H1 (cell line): ENCODE data around the gene ARHGAP42. TPM values are rescaled to one million over a fixed set of nuclear protein-coding genes. Genes with fewer than 3 reads are reported as not detected.

Experiments used
- CTCF ChIA-PET: fragments of 300-600 bp; sonication (Branson Sonifier 250); formaldehyde crosslinking; loops from one replicate; lab custom pipeline; 2021; ENCODE audit not compliant: partially characterized antibody; lab: Charles Lee
- POLR2A ChIA-PET: fragments of 300-600 bp; sonication (Branson Sonifier 250); formaldehyde crosslinking; loops from one replicate; lab custom pipeline; 2021; ENCODE audit warnings: inconsistent platforms; ENCODE audit not compliant: partially characterized antibody; lab: Charles Lee
- DNase-seq, 2 experiments: peaks; one replicate each; pipeline versions ENCODE4 v3.0.0 to v3.0.0-alpha.2; 2010 to 2022; ENCODE audit warnings: low spot score in 2 of 2, low read depth in 1 of 2, mixed read lengths in 1 of 2
- FAIRE-seq: peaks from 2 replicates; lab custom pipeline; 2011; peaks lifted over from hg19 to GRCh38; lab: Jason Lieb, UNC
- H2AFZ ChIP-seq: 2 replicates; pipeline ENCODE4 v1.8.1; 2012; ENCODE audit warnings: low read length, inconsistent platforms
- H2AK5ac ChIP-seq: 2 replicates; pipeline ENCODE4 v1.6.1; 2013; ENCODE audit warnings: low read depth, low read length
- H2BK120ac ChIP-seq: replicated peaks from 2 replicates; pipeline ENCODE3; 2013; ENCODE audit warnings: low read depth, low read length, inconsistent platforms
- H2BK12ac ChIP-seq: 2 replicates; pipeline ENCODE4 v1.6.1; 2013; ENCODE audit warnings: low read depth, low read length
- H2BK15ac ChIP-seq: 2 replicates; pipeline ENCODE4 v1.6.1; 2013; ENCODE audit warnings: low read length
- H2BK20ac ChIP-seq: 2 replicates; pipeline ENCODE4 v1.6.1; 2013; ENCODE audit warnings: low read length
- H2BK5ac ChIP-seq: 2 replicates; pipeline ENCODE4 v1.6.1; 2013; ENCODE audit warnings: low read depth, low read length
- H3K14ac ChIP-seq: 2 replicates; pipeline ENCODE4 v1.6.1; 2013; ENCODE audit warnings: inconsistent platforms; ENCODE audit not compliant: insufficient read length
- H3K18ac ChIP-seq: 2 replicates; pipeline ENCODE4 v1.6.1; 2013; ENCODE audit warnings: low read length; ENCODE audit errors: extremely low read depth
- H3K23ac ChIP-seq: 2 replicates; pipeline ENCODE4 v1.6.1; 2013; ENCODE audit warnings: inconsistent platforms; ENCODE audit not compliant: insufficient read length
- H3K23me2 ChIP-seq: 2 replicates; pipeline ENCODE4 v1.6.1; 2013; ENCODE audit warnings: low read depth, low read length
- H3K27ac ChIP-seq: 2 replicates; pipeline ENCODE4 v1.6.1; 2011; ENCODE audit warnings: low read depth, low read length, inconsistent platforms
- H3K27me3 ChIP-seq, 4 experiments: replicated peaks in 1 of 4; 1 replicate in 1 of 4; 2 replicates in 3 of 4; pipeline versions ENCODE4 v1.6.1 to v1.8.1; 2011 to 2013; ENCODE audit warnings: low read length in 3 of 4, mild to moderate bottlenecking in 3 of 4, inconsistent platforms in 2 of 4, mixed read lengths in 2 of 4, moderate library complexity in 1 of 4; ENCODE audit not compliant: control insufficient read depth in 3 of 4, insufficient read depth in 3 of 4; ENCODE audit errors: extremely low read depth in 1 of 4
- H3K36me3 ChIP-seq, 4 experiments: 2 replicates each; pipeline versions ENCODE4 v1.6.1 to v1.8.1; 2011 to 2013; ENCODE audit warnings: mild to moderate bottlenecking in 4 of 4, low read length in 3 of 4, moderate library complexity in 2 of 4, control low read depth in 1 of 4, inconsistent platforms in 1 of 4; ENCODE audit not compliant: insufficient read depth in 4 of 4, control insufficient read depth in 2 of 4
- H3K4ac ChIP-seq: replicated peaks from 2 replicates; pipeline ENCODE3; 2013; ENCODE audit warnings: low read length, low read depth, mixed read lengths, inconsistent platforms; ENCODE audit not compliant: insufficient read length
- H3K4me1 ChIP-seq, 4 experiments: replicated peaks in 1 of 4; 1 replicate in 1 of 4; 2 replicates in 3 of 4; pipeline versions ENCODE4 v1.6.1 to v1.8.1; 2011 to 2013; ENCODE audit warnings: low read length in 3 of 4, inconsistent platforms in 2 of 4, mixed read lengths in 1 of 4; ENCODE audit not compliant: insufficient read depth in 4 of 4, control insufficient read depth in 3 of 4
- H3K4me2 ChIP-seq, 2 experiments: 2 replicates each; pipeline versions ENCODE4 v1.6.1 to v1.8.1; 2011 to 2013; ENCODE audit warnings: low read depth in 2 of 2, low read length in 2 of 2, control low read depth in 1 of 2, inconsistent platforms in 1 of 2, mild to moderate bottlenecking in 1 of 2; ENCODE audit not compliant: insufficient read depth in 1 of 2
- H3K4me3 ChIP-seq, 4 experiments: fragments of 200-600, 300-600 bp in 1 of 4; sonication (generic), shearing (Covaris generic), sonication (Bioruptor Twin) in 1 of 4; 2 replicates each; pipeline versions ENCODE4 v1.5.1 to v1.8.1; 2011 to 2016; ENCODE audit warnings: low read length in 4 of 4, low read depth in 3 of 4, control low read depth in 2 of 4, inconsistent platforms in 2 of 4, mild to moderate bottlenecking in 2 of 4, mixed read lengths in 1 of 4, moderate library complexity in 1 of 4; ENCODE audit not compliant: insufficient read depth in 2 of 4; ENCODE audit errors: extremely low read depth in 1 of 4
- H3K56ac ChIP-seq: replicated peaks from 2 replicates; pipeline ENCODE3; 2013; ENCODE audit warnings: low read depth, mild to moderate bottlenecking, mixed read lengths, low read length, inconsistent platforms; ENCODE audit not compliant: insufficient read length
- H3K79me1 ChIP-seq: 2 replicates; pipeline ENCODE4 v1.6.1; 2013; ENCODE audit warnings: low read depth, low read length, control low read depth
- H3K79me2 ChIP-seq, 2 experiments: 2 replicates each; pipeline versions ENCODE4 v1.6.1 to v1.8.1; 2012 to 2013; ENCODE audit warnings: low read length in 2 of 2, mild to moderate bottlenecking in 2 of 2, inconsistent platforms in 1 of 2; ENCODE audit not compliant: insufficient read depth in 2 of 2, control insufficient read depth in 1 of 2
- H3K9ac ChIP-seq, 4 experiments: replicated peaks in 1 of 4; 1 replicate in 1 of 4; 2 replicates in 3 of 4; pipeline versions ENCODE4 v1.6.1 to v1.8.1; 2011 to 2013; ENCODE audit warnings: low read depth in 3 of 4, low read length in 3 of 4, control low read depth in 2 of 4, mild to moderate bottlenecking in 2 of 4, moderate library complexity in 2 of 4, inconsistent platforms in 1 of 4; ENCODE audit errors: extremely low read depth in 1 of 4
- H3K9me3 ChIP-seq, 2 experiments: 2 replicates each; pipeline versions ENCODE4 v1.6.1 to v1.8.1; 2012 to 2013; ENCODE audit warnings: mild to moderate bottlenecking in 2 of 2, moderate library complexity in 2 of 2, control low read depth in 1 of 2, inconsistent platforms in 1 of 2, low read depth in 1 of 2, low read length in 1 of 2, mixed read lengths in 1 of 2; ENCODE audit not compliant: insufficient read depth in 2 of 2
- H4K20me1 ChIP-seq, 2 experiments: replicated peaks in 1 of 2; 2 replicates each; pipeline versions ENCODE3 to v1.8.1; 2011 to 2013; ENCODE audit warnings: inconsistent platforms in 2 of 2, low read length in 2 of 2, mild to moderate bottlenecking in 1 of 2; ENCODE audit not compliant: insufficient read depth in 2 of 2, control insufficient read depth in 1 of 2
- H4K5ac ChIP-seq: 2 replicates; pipeline ENCODE4 v1.6.1; 2013; ENCODE audit warnings: low read length, low read depth, mixed read lengths, inconsistent platforms; ENCODE audit not compliant: insufficient read length
- H4K8ac ChIP-seq: 2 replicates; pipeline ENCODE4 v1.8.0; 2013; ENCODE audit warnings: mild to moderate bottlenecking, moderate library complexity, low read length, inconsistent platforms; ENCODE audit not compliant: insufficient read depth; ENCODE audit errors: extremely low read depth
- H4K91ac ChIP-seq: replicated peaks from 2 replicates; pipeline ENCODE3; 2013; ENCODE audit warnings: low read length, mixed read lengths, inconsistent platforms; ENCODE audit not compliant: insufficient read length
- CTBP2 ChIP-seq: IDR thresholded peaks from 2 replicates; pipeline ENCODE4 v1.7.0; 2011; ENCODE audit warnings: borderline replicate concordance, mild to moderate bottlenecking, moderate library complexity, mixed read lengths, low read length; ENCODE audit not compliant: insufficient read depth, insufficient read length
- JUND ChIP-seq: IDR thresholded peaks from 2 replicates; pipeline ENCODE4 v1.6.1; 2011; ENCODE audit warnings: mild to moderate bottlenecking, improper control_type of control experiment, low read length
- WGBS, 2 experiments: shearing (Covaris generic) in 1 of 2; methylation state at CpG; one replicate each; pipeline versions ENCODE4 v1.1.6 to v1.1.7; 2013 to 2015; ENCODE audit warnings: low lambda C conversion rate in 2 of 2, mixed read lengths in 2 of 2, inconsistent platforms in 1 of 2, low coverage in 1 of 2, missing lambda C conversion rate in 1 of 2; ENCODE audit not compliant: insufficient replicate concordance in 2 of 2, insufficient coverage in 1 of 2, insufficient read length in 1 of 2; ENCODE audit errors: extremely low coverage in 1 of 2, missing lambda C conversion rate in 1 of 2; 5-methylcytosine and 5-hydroxymethylcytosine counted together
- polyA plus RNA-seq, 7 experiments: library from polyadenylated mRNA; depleted of rRNA in 3 of 7; stranded (reverse) in 5 of 7; unstranded in 2 of 7; fragments of >200 nt in 5 of 7; fragments of 200-250 nt in 2 of 7; gene quantifications; 1 replicate in 5 of 7; 2 replicates in 1 of 7; 4 replicates in 1 of 7; pipeline versions ENCODE4 v1.2.1 to v1.2.3, GENCODE V29; 2011 to 2013; ENCODE audit warnings: missing spikeins in 2 of 7, mixed read lengths in 2 of 7
- total RNA-seq: library from RNA; stranded (reverse); fragmentation: NEBNext Ultra II Directional; extraction: Animal tissue kit (Norgen Biotek cat#: 25700); gene quantifications from 2 replicates; pipeline ENCODE4 v1.2.1, GENCODE V29; 2021

Gene ARHGAP42
- total and polyA plus RNA-seq, 2 of the 8 experiments (the other 6 are each of a cell fraction or from before 2014, with no cell fraction given), result 22.2 to 33.5 TPM

GRCh38 chr11:100905684-100906083 is 218.6 kb downstream of the ARHGAP42 start:
- Histone ChIP-seq H3K79me1 (no peaks in the 10 kb centered on the region; the same call in 1 of the 2 replicates), H3K23ac (no peak overlapping the region), H2BK15ac (no peak overlapping the region), H3K18ac (no peak overlapping the region), H2AFZ (no peak overlapping the region), H3K4me2 (no peak overlapping the region), H3K14ac (no peak overlapping the region), H3K4ac (no peak overlapping the region), H3K9me3 (no peaks in the 10 kb centered on the region), H2AK5ac (no peak overlapping the region), H4K91ac (no peak overlapping the region), H3K9ac (no peak overlapping the region), H3K23me2 (no peaks in the 10 kb centered on the region), H2BK120ac (no peak overlapping the region), H4K5ac (no peak overlapping the region), H3K4me3 (no peak overlapping the region), H3K27me3 (no peaks in the 10 kb centered on the region), H3K27ac (no peak overlapping the region), H4K8ac (no peak overlapping the region), H4K20me1 (peaks cover 0 to 3% of the 10 kb centered on the region in 2 experiments), H3K36me3 (no peaks in the 10 kb centered on the region), H3K4me1 (peaks cover 0 to 5% (median 2%) of the 10 kb centered on the region in 4 experiments; a peak in 2 of 7 replicates), H2BK5ac (no peak overlapping the region), H3K79me2 (no peaks in the 10 kb centered on the region), H2BK12ac (no peak overlapping the region), H3K56ac (no peak overlapping the region), H2BK20ac (no peak overlapping the region)
- DNase-seq (no peak), FAIRE-seq (no peak)
- WGBS, 2 experiments, result 94% methylated on average over 13 of the region's 13 CpGs; no CpG with 5 or more reads in 1 of the 2 experiments
- POLR2A ChIA-PET, result no interaction called here
- TF ChIP-seq JUND, result no peak
- TF ChIP-seq CTBP2, result no peak
- CTCF ChIA-PET, result interaction anchor here (1.1 to 1.5 kb wide), 2 partner anchors 13 to 20 kb away, joined by 3 read pairs; no protein-coding TSS in a partner anchor
